GM18505 (cell line): ENCODE results near the gene SEC14L6.
"Not testable (repeated sequence)": the region's sequence is repeated elsewhere in the genome, so short reads cannot be mapped to it uniquely, and the experiment has no call there.

Source experiments
- ATAC-seq: cut with Tn5 transposase; IDR thresholded peaks from one replicate; pipeline ENCODE4 v1.9.1; 2021; ENCODE audit not compliant: unreplicated experiment
- POLR2A ChIP-seq: IDR thresholded peaks from 4 replicates; pipeline ENCODE4 v1.6.1; 2011; ENCODE audit warnings: borderline replicate concordance; ENCODE audit not compliant: insufficient read depth, insufficient read length; ENCODE audit errors: extremely low read depth

Gene SEC14L6

DNA sequence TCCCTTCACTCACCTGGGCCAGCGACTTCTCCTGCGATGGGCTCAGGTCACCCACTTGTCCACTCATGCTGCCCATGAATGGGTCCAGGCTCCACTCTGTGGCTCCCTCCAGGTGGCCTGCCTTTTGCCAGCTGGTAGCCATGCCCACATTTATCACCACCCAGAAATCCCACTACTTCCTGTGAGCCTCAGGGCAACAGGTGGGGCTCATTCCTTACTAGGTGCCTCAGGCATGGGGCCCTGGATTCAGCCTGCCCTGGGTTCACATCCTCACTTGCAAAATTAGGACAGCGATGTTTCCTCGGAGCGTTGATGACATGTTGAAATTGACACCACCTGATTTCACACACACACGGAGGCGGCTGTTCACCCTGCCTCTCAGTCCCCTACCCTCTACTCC is at the start of gene SEC14L6:
SEC14L6 (minus strand) TSS at position 126 of the 400 bp plus-strand sequence; CDS start at position 67, 59 bp downstream.
- no peak for ATAC-seq
- no peak for TF ChIP-seq POLR2A

DNA sequence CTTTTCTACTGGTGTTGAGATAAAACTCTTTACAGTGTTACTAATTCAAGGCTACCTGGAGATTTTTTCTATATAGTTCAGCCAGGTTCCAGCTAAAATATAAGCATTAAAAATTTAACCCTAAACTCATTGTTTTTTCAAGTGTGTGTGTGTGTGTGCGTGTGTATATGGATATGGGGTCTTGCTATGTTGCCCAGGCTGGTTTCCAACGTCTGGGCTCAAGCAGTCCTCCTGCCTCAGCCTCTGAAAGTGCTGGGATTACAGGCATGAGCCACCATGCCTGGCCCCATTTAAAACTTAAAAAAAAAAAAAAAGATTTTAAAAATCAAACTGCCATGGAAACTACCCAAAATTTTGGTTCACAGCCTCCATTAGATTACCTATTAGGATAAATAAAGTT is 49.7 kb upstream of the SEC14L6 start:
- ATAC-seq = no peak
- no peak for TF ChIP-seq POLR2A

DNA sequence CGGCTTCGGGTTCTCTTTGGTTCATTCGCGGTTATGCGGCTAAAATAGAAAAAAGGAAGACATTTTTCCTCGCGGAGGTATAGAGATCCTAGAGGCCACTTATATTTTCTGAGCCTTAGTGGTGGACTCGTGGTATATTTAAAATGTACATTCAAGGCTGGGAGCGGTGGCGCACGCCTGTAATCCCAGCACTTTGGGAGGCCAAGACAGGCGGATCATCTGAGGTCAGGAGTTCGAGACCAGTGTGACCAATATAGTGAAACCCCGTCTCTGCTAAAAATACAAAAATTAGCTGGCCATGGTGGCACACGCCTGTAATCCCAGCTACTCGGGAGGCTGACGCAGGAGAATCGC is 45.8 kb upstream of the SEC14L6 start:
- ATAC-seq = not testable (repeated sequence)

GRCh38 chr22:30591588-30592359 is 45.2 kb upstream of the SEC14L6 start, which contains the start of gene PES1:
PES1 (minus strand) TSS chr22:30591910; CDS start chr22:30591833, 77 bp downstream.
- peak; percentile 92 for ATAC-seq
- peak; percentile 74 for TF ChIP-seq POLR2A

GRCh38 chr22:30591191-30591587 is 44.6 kb upstream of the SEC14L6 start:
- TF ChIP-seq POLR2A = no peak
- ATAC-seq = no peak

- no peak for ATAC-seq
- TF ChIP-seq POLR2A = no peak
Measured at GRCh38 chr22:30586414-30586813, 39.9 kb upstream of the SEC14L6 start.

DNA sequence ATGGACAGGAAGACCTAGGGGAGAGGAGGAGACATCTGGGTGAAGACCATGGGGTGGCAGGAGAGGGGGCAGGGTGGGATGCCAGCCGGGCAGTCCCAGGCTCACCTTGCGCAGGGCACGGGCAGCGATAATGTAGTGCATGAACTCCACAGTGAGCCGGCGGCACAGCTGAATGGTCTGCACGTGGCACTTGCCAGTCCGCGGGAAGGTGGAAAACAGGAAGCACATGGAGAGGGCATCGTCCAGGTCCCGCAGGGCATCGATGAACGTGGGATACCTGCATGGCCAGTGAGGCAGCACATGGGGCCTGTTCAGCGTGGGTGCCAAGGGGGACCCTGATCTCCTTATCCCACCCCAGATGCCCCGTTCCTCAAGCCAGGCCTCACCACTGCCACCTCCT is 37.9 kb upstream of the SEC14L6 start:
- no peak for ATAC-seq
- TF ChIP-seq POLR2A = no peak

DNA sequence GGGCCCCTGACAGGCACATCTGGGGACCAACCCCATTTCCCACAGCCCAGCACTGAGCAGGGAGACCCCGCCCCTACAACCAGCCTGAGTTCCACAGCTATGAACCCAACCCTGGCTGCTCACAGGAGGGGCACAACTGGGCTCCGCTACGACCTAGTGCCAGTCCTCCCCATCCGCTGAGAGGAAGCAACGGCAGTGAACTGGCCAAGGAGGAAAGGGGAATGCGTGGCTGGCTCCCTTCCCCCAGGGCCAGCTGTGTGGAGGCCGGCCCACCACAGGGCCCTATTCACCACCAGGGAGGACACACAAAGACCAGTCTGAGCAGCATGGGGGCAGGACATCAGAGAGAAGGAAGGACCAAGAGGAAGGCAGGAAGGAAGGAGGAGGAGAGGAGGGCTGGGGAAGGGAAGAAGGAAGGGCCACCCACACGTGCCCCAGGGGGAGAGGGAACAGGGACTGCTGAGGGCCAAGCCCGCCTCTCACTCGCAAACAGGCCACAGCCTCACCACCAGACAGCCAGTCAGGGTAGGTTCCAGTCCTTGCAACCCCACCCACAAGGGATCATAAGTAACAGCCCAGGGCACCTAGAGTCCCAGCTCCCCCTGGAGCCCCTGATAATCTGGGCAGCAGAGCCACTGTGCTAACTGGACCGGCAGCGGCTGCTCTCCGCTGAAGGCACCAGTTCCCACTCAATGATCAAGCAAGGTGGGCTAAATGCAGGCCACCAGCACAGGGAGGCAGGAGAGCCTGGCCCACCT is 36.4 kb upstream of the SEC14L6 start:
- no peak for TF ChIP-seq POLR2A
- no peak for ATAC-seq

DNA sequence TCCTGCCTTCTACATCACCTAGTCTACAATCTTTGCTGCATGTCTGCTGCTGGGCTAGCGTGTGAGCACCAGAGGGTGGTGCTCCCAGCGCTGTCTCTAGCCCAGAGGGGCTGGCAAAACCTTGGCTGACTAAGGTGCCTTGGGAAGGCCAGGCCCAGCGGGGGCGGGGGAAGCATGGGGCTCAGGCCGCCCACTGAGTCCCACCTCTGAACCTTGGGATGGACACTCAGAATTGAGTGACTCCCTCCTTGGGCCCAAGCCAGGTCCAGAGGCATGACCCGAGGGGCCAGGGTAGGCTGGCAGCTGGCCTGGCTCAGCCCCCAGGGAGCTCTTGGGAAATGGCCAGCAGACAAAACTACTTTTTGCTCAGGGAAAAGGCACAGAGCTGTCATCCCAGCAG is 35.5 kb upstream of the SEC14L6 start:
- no peak for ATAC-seq
- TF ChIP-seq POLR2A = no peak

- ATAC-seq = no peak
- no peak for TF ChIP-seq POLR2A
Measured at GRCh38 chr22:30580896-30581295, 34.4 kb upstream of the SEC14L6 start.

DNA sequence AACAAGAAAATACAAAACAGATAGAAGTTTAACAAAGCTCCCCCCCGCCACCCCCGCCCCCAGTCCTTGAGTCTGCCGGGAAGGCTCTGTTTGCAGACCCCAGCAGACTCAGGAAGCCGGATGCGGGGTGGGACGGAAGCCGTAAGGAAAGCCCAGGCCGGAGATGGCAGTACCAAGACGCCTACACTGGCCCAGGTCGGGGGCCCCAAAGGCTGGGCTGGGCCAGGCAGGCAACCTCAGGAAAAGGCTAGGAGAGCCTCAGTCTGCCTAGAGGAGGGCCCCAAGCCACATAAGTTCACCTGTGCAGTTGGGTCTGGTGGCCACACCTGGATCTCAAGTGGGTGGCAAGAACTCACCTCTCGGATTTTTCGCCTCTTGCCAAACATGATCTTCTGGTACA is 31.9 kb upstream of the SEC14L6 start:
- no peak for ATAC-seq

DNA sequence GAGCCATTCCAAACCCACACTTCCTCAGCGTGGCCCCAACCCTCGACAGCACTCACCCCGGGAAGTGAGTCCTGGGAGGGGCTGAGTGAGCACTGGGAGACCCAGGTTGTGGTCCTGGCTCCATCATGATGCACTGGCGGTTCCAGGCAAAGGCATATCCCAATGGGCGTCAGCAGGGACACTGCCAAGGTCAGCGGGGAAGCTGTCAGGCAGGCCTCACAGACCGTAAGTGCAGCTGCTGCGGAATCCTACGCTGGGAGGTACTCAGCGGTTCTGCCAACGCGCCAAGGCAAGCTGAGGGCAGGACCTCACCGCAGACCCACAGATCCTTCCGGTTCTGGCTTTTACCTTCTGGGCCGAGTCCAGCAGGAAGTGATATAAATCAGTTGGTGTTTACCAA is 29.3 kb upstream of the SEC14L6 start:
- ATAC-seq = no peak
- no peak for TF ChIP-seq POLR2A

More for the DNA sequence above, 31.9 kb upstream of the SEC14L6 start:
- no peak for TF ChIP-seq POLR2A

DNA sequence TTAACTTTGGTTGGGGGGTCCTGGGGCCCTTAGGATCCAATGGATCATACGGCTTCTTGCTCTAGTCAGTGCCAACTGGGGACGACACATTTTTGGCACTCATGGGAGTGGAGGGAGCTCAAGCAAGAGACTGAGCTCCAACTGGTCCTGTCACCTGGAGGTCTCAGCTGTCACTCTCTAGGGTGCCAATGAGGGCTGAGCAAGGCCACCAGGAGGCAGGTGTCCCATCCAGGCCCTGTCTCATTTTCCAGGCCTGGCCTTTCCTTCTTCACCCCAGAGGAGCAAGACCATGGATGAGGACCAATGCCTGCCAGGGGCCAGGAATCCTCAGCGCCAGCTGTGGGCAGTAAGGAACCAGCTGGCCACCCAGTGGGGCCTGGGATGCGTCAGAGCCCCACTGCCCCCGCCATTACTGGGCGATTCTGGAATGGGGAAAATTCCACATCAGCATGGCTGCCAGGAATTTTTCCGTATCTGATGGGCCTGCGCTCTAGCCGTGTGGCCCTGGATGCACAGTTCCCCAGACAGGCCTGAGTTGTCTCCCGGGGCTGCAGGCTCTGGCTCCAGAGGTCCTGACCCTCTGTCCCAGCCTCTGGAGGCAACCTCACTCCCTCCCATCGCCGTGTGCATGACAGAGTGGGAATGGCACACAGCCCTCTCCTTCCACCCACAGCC is 28.6 kb upstream of the SEC14L6 start:
- no peak for ATAC-seq
- TF ChIP-seq POLR2A = no peak
